HepG2 (cell line): ENCODE data around the gene CCDC38. TPM values are rescaled to one million over a fixed set of nuclear protein-coding genes. Genes with fewer than 3 reads are reported as not detected.

Experiments
- ERF ChIP-seq: IDR thresholded peaks from 2 replicates; pipeline ENCODE4 v1.6.1; 2018; ENCODE audit warnings: missing biosample characterization, missing genetic modification reagents
- TGIF2 ChIP-seq: IDR thresholded peaks from 2 replicates; pipeline ENCODE4 v1.6.1; 2016; ENCODE audit warnings: control low read depth, missing compliant biosample characterization
- THAP7 ChIP-seq: sonication (generic); formaldehyde crosslinking; IDR thresholded peaks from 2 replicates; pipeline ENCODE4 v1.8.1; 2023; ENCODE audit warnings: mild to moderate bottlenecking, missing genetic modification reagents
- polyA plus RNA-seq, 8 experiments: library from polyadenylated mRNA; depleted of rRNA in 3 of 8; stranded (reverse) in 7 of 8; unstranded in 1 of 8; fragments of >200 nt; fragmentation: Illumina TruSeq in 4 of 8; extraction: Trizol in 4 of 8; gene quantifications; 2 replicates each; pipeline versions ENCODE4 v1.2.1 to v1.2.3, GENCODE V29; 2011 to 2016; ENCODE audit warnings: low read depth in 4 of 8, missing spikeins in 1 of 8, mixed read lengths in 1 of 8; ENCODE audit not compliant: insufficient read depth in 1 of 8
- total RNA-seq, 5 experiments: library from RNA; depleted of rRNA; stranded (reverse); fragments of >200 nt; fragmentation: Illumina TruSeq; extraction: Trizol; gene quantifications; 2 replicates each; pipeline ENCODE4 v1.2.3, GENCODE V29; 2016; ENCODE audit warnings: low read depth in 1 of 5
- TF ChIP-seq, protein P1 (sequence below): sonication (generic); formaldehyde crosslinking; IDR thresholded peaks from one replicate; pipeline ENCODE4 v1.5.1; 2020; ENCODE audit warnings: mild to moderate bottlenecking, missing genetic modification reagents; ENCODE audit errors: not compliant biosample characterization
- TF ChIP-seq, protein P2 (sequence below): sonication (generic); formaldehyde crosslinking; IDR thresholded peaks from 2 replicates; pipeline ENCODE4 v1.9.0; 2021; ENCODE audit warnings: missing genetic modification reagents, mild to moderate bottlenecking, borderline replicate concordance
- TF ChIP-seq, protein P3 (sequence below): fragments of 450-650 bp; IDR thresholded peaks from 2 replicates; pipeline ENCODE4 v1.6.1; 2016

Gene CCDC38
- total and polyA plus RNA-seq, 2 of the 13 experiments (the other 11 are each of a cell fraction or from before 2014, with no cell fraction given): 0.24 to 0.32 TPM

DNA sequence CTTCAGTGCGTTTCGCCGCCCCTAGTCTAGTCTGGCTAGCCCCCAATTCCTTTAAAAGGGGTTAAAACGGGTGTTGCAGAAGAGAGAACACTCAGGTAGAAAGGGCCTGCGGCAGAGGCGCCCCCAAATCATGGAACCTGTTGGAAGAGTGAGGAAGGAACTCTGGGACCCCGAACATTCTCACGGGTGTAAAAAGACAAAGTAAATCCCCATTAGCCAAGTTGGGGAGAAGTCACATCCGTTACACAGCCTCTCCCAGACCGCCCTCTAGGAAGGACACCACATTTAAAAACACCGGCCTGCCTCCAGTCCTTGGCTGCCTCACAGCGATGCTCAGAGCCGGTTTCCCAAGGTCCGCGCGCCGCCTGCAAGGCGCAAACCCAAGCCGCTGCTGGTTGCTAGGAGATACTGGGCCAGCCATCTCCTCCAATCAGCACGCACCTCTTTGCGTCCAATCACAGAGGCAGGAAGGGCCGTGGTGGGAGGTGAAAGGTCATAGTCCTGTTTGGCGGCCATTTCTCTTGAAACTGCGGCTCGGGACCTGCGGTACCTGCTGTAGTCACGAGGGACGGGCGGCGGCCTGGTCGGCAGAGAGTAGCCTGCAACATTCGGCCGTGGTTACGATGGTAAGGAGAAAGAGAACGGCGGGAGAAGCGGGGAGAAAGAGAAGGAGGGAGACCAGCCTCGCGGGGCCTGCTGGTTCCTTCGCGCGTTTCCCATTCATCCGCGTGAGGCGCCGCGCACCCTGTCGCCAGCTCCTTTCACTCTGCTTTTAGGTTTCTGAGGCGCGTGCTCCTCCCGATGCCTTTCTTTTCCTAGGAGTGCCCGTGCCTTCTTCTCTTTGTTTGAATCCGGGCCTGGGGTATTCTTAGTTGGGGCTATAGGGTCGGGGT, 83.7 kb downstream of the CCDC38 start, which contains the start of gene SNRPF (continued):
- TF ChIP-seq, protein P1, sequence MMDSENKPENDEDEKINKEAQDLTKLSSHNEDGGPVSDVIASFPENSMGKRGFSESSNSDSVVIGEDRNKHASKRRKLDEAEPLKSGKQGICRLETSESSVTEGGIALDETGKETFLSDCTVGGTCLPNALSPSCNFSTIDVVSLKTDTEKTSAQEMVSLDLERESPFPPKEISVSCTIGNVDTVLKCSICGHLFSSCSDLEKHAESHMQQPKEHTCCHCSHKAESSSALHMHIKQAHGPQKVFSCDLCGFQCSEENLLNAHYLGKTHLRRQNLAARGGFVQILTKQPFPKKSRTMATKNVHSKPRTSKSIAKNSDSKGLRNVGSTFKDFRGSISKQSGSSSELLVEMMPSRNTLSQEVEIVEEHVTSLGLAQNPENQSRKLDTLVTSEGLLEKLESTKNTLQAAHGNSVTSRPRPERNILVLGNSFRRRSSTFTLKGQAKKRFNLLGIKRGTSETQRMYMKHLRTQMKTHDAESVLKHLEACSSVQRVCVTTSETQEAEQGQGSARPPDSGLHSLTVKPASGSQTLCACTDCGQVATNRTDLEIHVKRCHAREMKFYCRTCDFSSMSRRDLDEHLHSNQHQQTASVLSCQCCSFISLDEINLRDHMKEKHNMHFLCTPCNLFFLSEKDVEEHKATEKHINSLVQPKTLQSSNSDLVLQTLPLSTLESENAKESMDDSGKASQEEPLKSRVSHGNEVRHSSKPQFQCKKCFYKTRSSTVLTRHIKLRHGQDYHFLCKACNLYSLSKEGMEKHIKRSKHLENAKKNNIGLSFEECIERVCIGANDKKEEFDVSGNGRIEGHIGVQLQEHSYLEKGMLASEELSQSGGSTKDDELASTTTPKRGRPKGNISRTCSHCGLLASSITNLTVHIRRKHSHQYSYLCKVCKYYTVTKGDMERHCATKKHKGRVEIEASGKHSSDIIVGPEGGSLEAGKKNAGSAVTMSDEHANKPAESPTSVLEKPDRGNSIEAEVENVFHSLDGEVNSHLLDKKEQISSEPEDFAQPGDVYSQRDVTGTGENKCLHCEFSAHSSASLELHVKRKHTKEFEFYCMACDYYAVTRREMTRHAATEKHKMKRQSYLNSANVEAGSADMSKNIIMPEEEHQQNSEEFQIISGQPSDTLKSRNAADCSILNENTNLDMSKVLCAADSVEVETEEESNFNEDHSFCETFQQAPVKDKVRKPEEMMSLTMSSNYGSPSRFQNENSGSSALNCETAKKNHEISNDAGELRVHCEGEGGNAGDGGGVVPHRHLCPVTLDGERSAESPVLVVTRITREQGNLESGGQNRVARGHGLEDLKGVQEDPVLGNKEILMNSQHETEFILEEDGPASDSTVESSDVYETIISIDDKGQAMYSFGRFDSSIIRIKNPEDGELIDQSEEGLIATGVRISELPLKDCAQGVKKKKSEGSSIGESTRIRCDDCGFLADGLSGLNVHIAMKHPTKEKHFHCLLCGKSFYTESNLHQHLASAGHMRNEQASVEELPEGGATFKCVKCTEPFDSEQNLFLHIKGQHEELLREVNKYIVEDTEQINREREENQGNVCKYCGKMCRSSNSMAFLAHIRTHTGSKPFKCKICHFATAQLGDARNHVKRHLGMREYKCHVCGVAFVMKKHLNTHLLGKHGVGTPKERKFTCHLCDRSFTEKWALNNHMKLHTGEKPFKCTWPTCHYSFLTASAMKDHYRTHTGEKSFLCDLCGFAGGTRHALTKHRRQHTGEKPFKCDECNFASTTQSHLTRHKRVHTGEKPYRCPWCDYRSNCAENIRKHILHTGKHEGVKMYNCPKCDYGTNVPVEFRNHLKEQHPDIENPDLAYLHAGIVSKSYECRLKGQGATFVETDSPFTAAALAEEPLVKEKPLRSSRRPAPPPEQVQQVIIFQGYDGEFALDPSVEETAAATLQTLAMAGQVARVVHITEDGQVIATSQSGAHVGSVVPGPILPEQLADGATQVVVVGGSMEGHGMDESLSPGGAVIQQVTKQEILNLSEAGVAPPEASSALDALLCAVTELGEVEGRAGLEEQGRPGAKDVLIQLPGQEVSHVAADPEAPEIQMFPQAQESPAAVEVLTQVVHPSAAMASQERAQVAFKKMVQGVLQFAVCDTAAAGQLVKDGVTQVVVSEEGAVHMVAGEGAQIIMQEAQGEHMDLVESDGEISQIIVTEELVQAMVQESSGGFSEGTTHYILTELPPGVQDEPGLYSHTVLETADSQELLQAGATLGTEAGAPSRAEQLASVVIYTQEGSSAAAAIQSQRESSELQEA (CRISPR knock-in tag): peak; percentile 27
- TF ChIP-seq, protein P2, sequence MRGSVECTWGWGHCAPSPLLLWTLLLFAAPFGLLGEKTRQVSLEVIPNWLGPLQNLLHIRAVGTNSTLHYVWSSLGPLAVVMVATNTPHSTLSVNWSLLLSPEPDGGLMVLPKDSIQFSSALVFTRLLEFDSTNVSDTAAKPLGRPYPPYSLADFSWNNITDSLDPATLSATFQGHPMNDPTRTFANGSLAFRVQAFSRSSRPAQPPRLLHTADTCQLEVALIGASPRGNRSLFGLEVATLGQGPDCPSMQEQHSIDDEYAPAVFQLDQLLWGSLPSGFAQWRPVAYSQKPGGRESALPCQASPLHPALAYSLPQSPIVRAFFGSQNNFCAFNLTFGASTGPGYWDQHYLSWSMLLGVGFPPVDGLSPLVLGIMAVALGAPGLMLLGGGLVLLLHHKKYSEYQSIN (CRISPR knock-in tag): no peak
- no peak; the same call in 1 of the 2 replicates for TF ChIP-seq TGIF2
- peak; percentile 85 for TF ChIP-seq THAP7
- peak; percentile 82; the same call in 1 of the 2 replicates for TF ChIP-seq ERF (CRISPR knock-in tag)
- TF ChIP-seq, protein P3, sequence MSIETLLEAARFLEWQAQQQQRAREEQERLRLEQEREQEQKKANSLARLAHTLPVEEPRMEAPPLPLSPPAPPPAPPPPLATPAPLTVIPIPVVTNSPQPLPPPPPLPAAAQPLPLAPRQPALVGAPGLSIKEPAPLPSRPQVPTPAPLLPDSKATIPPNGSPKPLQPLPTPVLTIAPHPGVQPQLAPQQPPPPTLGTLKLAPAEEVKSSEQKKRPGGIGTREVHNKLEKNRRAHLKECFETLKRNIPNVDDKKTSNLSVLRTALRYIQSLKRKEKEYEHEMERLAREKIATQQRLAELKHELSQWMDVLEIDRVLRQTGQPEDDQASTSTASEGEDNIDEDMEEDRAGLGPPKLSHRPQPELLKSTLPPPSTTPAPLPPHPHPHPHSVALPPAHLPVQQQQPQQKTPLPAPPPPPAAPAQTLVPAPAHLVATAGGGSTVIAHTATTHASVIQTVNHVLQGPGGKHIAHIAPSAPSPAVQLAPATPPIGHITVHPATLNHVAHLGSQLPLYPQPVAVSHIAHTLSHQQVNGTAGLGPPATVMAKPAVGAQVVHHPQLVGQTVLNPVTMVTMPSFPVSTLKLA: no peak
